ENCODE results near the gene NUDT16L1.

DNA sequence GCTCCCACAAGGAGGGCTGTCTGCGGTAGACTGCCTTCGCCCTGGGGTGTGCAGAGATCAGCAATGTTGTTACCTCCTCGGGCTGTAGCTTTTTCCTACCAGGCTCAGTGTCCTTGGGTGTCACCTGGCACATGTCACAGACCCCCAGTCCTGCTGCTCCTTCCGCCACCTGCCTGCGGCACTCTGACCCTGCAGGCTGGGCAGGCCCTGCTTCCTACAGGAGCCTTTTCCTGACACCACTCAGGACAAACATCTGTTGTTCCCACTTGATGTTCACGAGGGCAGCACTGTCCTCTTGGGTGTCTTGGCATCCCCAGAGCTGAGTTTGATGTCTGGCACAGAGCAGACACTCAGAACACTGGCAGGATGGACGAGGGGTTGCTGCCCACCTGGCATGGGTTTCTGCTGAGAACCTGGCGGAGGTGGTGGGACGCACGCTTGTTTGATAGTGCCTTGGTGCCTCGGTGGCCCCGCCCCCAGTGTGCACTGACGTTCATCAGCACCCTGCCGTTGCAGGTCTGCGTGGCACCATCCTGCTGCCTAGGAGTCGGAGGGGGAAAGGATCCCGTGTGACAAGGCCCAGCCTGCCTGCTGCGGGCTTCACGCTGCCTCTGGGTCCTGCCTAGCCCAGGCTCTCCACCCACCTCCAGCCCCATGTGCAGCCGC, 26.7 kb upstream of the NUDT16L1 start:
- TF ChIP-seq, protein P1, sequence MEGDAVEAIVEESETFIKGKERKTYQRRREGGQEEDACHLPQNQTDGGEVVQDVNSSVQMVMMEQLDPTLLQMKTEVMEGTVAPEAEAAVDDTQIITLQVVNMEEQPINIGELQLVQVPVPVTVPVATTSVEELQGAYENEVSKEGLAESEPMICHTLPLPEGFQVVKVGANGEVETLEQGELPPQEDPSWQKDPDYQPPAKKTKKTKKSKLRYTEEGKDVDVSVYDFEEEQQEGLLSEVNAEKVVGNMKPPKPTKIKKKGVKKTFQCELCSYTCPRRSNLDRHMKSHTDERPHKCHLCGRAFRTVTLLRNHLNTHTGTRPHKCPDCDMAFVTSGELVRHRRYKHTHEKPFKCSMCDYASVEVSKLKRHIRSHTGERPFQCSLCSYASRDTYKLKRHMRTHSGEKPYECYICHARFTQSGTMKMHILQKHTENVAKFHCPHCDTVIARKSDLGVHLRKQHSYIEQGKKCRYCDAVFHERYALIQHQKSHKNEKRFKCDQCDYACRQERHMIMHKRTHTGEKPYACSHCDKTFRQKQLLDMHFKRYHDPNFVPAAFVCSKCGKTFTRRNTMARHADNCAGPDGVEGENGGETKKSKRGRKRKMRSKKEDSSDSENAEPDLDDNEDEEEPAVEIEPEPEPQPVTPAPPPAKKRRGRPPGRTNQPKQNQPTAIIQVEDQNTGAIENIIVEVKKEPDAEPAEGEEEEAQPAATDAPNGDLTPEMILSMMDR (IDR thresholded peaks at IDR 0.05), result no peak
- TF ChIP-seq POLR2A (IDR thresholded peaks at IDR 0.05), result no peak

Data from adrenal gland (tissue), 5 donors.